Measurements from ENCODE around the gene EME2.

Gene EME2

DNA sequence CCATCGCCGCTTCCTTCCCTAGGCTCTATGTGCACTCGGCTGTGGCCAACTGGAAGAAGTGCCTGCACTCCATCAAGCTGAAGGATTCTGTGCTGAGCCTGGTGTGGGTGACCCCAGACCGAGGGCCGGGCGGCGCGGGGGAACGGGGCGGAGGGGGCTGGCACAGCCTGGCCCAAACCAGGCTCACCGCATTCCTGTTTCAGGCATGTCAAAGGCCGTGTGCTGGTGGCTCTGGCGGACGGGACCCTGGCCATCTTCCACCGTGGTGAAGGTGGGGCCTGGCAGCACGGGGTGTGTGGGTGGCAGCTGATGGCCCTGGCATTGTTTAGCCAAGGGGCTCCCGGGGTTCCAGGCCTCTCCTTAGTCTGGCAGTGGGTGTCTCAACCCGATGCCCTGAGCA, 5.9 kb upstream of the EME2 start:
- no peak for DNase-seq (ENCODE audit: low read depth)

DNA sequence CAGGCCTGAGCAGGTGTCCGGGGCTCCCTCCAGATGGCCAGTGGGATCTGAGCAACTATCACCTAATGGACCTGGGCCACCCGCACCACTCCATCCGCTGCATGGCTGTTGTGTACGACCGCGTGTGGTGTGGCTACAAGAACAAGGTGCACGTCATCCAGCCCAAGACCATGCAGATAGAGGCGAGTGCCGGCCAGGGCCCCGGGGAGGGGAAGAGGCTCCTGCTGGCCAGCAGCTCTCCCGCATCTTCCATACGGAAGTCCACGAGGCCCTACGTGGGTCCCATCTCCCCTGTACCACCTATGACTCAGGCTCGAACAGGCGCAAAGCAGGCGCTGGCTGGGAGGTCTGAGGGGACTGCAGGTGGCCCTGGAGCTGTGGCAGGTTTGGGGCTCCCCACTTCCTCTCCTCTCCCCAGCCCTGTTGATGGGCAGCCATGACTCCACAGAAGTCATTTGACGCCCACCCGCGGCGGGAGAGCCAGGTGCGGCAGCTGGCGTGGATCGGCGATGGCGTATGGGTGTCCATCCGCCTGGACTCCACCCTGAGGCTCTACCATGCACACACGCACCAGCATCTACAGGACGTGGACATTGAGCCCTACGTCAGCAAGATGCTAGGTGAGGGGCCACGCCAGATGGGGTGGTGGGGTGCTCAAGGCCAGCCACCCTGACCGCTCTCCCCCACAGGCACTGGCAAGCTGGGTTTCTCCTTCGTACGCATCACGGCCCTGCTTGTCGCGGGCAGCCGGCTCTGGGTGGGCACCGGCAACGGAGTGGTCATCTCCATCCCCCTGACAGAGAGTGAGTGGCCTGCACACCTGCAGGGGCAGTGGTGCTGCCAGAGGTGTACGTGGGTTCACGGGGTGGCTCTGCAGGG, 5.3 kb upstream of the EME2 start:
- no peak for DNase-seq (ENCODE audit: low read depth)

DNA sequence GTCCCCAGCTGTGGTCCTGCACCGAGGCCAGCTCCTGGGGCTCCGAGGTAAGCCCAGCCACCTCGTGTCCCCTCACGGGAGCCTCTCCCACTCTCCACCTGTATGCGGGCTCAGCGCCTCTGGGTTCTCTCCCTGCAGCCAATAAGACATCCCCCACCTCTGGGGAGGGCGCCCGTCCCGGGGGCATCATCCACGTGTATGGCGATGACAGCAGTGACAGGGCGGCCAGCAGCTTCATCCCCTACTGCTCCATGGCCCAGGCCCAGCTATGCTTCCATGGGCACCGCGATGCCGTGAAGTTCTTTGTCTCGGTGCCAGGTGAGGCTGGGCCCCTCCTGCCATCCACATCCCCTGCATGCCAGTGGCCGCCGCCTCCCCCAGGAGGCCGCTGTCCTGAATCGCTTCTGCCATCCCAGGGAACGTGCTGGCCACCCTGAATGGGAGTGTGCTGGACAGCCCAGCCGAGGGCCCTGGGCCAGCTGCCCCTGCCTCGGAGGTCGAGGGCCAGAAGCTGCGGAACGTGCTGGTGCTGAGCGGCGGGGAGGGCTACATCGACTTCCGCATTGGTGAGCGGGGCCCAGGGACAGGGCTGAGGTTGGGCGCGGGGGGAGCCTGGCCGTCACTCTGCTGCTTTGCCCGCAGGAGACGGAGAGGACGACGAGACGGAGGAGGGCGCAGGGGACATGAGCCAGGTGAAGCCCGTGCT, 4.4 kb upstream of the EME2 start:
- no peak for DNase-seq (ENCODE audit: low read depth)

DNA sequence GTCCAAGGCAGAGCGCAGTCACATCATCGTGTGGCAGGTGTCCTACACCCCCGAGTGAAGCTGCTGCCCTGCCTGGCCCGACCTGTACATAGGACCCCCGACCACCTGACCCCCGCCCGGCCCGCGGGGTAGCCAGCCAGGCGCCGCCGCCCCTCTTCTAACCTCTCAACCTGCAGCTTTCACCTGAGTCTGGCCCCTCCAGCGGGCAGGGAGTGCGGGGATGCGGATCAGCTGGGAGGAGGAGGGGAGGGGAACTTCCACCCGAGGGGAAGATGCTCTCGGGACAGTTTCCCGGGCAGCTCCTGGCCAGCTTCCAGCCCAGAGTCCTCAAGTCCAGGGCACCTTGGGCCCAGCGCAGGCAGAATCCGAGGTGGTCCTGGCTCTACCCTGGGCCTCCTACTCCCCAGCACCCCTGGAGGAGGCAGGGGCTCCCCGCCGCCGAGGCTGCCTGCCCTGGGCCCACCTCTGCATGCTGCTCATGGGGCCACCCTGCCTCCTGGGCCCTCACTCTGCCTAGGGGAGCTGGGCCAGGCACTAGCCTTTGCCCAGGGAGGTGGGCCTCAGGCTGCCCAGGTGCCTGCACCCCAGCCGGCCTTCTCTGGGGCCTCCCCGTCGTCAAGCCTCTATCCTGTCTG, 3.7 kb upstream of the EME2 start:
- no peak for DNase-seq (ENCODE audit: low read depth)

DNA sequence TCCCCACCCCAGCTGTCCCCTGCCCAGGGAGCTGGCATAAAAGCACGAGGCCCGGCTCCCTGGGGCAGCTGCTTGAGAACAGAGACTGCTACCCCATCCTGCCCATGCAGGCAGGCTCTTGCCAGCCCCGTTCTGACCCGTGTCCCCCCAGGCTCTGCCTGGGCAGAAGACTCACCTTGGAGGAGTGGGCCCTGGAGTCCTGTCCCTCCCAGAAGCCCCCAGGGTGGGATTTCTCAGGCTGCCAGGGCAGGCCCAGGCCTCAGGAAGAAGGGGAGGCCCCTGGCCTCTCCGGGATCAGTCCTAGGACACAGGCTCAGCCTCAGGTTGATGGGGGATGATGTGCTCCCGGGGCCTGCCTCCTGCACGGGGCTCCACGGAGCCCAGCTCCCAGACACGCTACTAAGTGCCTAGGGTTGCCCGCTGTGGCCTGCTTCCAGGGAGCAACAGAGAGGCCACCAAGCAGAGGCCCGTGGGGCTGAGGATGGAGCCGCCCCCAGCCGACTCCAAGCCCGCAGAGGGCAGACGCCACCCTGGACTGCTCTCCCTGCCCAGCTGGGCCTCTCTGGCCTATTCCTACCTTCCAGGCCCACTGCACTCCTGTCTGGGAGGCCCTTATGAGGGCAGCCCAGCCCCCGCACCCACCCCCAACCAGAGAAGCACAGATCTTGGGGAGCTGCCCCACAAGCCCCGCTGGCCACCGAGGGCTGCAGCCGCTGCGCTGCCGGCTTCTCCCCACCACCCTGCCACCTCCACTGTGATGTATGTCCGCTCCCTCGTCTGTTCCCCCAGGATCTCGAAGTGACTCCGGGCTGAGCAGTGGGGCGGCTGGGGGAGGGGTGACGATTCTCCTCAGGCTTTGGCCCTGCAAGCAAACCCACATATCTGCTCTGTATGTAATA, 3.0 kb upstream of the EME2 start:
- DNase-seq (ENCODE audit: low read depth): no peak

DNA sequence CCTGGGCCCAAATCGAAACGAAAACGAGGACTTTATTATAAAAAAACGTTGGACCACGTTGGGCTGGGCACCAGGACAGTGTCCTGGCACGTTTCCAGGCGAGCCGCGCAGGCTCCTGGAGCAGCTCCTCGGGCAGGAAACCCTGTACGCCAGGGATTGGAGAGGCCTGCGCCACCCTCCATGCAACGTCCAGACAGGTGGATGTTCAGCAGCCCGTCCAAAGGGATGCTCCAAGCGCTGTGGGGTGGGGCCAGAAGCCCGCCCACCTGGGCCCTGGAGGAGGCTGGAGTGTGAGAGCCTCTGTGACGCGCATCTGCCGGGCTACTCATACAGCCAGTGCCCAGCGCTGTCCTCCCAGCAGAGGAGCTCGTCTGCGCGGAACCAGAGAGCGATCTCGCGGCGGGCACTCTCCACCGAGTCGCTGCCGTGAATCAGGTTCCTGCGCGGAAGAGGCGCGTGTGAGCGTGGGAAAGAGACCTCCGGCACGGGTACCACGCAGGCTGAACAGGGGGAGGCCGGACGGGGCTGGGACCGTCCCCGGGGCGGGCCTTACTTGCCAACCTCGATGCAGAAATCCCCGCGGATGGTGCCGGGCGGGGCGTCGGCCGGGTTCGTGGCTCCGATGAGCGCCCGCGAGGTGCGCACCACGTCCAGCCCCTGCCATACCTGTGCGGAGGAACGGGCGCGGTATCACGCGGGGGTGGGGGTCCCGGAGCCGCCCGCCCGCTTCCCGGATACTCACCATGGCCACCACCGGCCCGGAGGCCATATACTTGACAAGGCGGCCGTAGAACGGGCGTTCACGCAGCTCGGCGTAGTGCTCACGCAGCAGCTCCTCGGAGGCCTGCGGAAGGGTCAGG, 2.1 kb upstream of the EME2 start:
- DNase-seq (ENCODE audit: low read depth): no peak

DNA sequence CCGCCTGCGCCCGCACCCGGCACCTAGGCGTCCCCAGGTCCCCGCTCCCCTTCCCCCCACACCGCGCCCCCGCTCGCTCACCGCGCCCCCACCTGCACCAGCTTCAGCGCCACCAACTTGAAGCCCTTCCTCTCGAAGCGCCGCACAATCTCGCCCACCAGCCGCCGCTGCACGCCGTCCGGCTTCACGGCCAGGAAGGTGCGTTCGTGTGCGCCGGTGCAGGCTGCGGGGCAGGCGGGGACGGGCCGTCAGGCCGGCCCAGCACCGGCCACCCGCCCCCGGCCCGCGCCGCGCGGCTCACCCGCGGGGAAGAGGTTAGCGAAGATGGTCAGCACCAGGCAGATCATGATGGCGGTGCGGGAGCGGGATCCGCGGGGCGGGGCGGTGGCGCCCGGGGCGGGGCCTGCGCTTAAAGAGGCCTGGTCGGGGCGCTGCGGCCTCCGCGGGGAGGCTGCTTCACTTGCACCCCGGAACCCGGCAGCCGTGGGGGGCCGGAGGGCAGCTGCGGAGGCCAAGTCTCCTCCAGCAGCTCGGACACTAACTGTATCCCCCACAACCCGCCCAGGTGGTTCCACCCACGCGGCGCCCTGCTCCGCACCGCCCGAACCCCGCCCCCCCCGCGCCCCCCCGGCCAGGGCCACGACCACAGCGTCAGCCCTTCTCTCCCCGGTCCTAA, 1.3 kb upstream of the EME2 start, which contains the start of gene NME3:
Gene NME3 (minus strand): TSS at position 356 of the 676 bp plus-strand sequence. CDS start 9 bp downstream, at position 347.
- DNase-seq (ENCODE audit: low read depth): no peak

DNA sequence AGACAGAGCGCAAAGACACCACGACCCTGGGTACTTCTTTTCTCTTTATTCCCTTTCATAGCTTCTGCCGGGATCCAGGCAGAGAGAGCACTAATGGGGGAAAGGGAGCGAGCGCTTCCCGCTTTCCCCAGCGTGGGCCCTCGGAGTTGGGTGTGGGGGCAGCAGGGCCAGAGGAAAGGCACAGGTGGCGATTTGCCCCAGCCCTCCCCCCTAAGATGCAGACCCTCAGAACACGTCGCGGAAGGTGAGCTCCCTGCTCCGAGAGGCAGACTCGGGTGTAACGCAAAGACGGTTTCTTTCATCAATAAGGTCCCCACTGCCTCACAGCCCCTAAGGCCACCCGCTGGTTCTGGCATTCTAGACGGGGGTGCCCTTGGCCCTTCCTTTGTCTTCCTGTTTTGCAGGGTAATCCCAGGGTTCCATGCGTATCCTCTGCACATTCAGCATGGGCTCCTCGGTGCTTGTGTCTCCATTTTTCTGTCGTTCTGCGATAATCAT, 697 bp upstream of the EME2 start:
- no peak for DNase-seq (ENCODE audit: low read depth)

DNA sequence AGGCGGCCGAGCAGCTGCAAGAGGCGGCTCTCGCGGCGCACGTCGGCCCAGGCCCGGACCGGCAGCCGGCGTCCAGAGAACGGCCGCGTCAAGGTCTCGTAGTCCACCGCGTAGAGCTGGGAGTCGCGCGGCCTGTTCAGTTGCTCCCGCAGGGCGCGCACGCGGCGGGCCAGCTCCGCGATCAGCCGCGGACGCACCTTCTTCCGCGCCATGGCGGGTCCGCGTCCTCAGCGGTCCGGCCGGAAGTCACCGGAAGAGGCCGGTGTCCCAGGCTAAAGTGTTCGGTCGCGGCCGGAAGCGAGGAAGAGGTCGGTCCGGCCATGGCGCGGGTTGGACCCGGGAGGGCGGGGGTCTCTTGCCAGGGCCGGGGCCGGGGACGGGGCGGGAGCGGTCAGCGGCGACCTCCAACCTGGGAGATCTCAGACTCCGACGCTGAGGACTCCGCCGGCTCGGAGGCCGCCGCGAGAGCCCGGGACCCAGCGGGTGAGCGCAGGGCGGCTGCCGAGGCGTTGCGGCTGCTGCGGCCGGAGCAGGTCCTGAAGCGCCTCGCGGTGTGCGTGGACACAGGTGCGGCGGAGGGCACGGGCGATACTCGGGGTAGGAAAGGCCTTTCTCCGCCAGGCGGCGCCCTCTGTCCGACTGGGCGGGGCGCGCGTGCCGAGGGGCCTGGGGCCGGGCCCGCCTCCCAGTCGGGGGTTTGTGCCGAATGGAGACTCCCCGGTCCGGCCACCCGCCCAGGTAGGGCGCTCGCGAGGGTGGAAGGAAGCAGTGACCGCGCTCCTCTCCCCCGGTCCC, 495 bp downstream of the EME2 start, which contains the start of gene MRPS34:
Gene MRPS34 (minus strand): TSS at position 227 of the 795 bp plus-strand sequence. CDS start 15 bp downstream, at position 212.
- no peak for DNase-seq (ENCODE audit: low read depth)

DNA sequence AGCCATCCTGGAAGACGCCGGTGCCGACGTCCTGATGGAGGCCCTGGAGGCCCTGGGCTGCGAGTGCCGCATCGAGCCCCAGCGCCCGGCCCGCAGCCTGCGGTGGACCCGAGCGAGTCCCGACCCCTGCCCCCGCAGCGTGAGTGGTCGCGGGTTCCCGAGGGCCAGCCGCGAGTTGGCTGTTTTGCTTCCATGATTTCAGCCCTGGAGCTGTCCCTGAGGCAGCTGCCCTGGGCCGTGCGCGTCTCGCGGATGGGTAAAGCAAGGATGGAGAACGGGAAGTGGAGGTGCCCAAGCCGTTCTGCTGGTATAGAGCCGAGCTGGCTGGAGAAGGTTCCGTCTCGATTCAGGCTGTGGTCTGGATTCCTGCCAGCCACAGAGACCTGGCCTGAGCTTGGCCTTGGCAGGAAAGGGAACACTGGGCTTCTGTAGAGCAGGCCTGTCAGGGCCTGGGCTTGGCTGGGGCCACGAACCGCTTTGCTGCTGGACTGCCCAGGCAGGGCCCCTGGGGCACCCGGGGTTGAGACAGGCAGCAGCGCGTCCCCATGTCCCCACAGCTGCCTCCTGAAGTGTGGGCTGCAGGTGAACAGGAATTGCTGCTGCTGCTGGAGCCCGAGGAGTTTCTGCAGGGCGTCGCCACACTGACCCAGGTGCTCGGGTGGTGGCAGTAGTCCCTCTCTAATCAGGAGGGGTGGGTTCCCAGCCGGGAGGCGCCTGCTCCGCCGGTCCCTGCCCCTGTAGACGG, 1.3 kb downstream of the EME2 start:
- DNase-seq (ENCODE audit: low read depth): no peak

DNA sequence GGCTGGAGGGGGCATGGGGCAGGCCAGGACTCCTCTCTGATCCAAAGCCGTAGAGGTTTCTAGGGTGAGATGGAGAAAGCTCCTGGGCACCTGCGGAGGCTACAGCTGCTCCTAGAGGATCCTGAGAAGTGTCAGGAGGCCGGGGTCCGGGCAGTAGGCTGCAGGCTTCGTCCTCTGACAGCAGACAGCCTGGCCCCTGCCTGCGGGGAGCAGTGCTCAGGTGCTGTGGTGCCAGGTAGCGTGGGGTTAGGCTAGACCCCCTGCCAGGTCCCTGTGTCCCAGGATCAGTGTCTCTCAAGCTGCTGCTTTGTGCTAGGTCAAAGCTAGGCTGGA, 1.8 kb downstream of the EME2 start:
- DNase-seq (ENCODE audit: low read depth): no peak

DNA sequence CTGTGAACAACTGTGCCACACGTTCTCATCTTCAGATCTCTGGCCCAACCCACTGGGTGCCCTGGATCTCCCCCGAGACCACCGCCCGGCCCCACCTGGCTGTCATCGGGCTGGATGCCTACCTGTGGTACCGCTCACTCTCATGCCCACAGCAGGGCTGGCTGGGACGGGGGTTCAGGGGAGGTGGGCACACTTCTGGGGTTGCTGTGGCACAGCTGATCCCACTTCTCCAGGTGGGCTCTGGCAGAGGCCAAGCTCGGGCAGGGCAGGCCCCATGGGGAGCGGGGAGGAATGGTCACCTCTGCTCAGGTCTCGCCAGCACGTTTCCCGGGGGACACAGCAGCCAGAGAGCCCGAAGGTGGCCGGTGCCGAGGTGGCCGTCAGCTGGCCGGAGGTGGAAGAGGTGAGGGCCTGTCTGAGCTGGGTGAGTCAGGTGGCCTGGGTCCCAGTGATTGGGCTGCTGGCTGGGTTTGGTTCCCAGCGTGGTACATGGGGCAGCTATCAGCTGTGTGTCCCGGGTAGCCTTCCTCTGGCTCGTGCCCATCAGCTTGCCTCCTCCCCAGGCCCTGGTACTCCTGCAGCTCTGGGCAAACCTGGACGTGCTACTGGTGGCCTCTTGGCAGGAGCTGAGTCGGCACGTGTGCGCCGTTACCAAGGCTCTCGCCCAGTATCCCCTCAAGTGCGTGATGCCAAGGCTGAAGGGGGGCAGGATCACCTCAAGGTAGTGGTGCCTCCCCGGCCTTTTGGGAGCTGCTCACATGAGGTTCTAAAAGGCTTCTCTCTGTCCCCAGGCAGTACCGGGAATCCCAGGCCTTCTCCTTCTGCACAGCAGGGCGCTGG, 2.6 kb downstream of the EME2 start:
- no peak for DNase-seq (ENCODE audit: low read depth)

DNA sequence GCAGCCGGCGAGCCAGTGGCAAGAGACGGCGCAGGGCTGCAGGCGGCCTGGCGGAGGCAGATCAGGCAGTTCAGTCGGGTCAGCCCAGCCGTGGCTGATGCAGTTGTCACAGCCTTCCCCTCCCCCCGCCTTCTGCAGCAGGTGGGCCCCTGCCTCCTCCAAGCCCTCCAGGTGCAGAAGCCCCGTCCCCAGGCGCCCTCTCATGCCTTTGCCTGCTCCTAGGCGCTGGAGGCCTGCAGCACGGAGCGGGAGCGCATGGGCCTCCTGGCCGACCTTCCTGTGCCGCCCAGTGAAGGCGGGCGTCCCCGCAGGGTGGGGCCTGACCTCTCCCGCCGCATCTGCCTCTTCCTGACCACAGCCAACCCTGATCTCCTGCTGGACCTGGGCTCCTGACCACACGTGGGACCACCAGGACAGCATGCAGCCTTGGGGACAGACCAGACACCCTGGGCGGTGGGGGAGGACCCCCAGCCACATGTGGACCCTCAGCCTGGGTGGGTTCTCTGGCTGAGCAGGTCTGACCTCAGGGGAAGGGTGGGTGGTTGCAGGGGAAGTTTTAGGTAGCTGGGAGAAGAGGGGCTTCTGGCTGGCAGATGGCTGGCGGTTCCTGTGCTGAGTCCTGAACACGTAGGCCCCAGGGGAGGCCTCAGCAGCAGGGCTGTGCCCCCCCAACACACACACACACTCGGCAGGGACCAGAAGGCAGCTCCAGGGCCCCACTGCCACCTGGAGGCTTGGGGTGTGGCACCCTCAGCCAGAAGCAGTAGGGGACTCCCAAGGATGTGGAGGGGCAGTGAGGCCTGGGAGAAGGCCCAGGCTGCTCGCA, 3.4 kb downstream of the EME2 start:
- DNase-seq (ENCODE audit: low read depth): no peak

DNA sequence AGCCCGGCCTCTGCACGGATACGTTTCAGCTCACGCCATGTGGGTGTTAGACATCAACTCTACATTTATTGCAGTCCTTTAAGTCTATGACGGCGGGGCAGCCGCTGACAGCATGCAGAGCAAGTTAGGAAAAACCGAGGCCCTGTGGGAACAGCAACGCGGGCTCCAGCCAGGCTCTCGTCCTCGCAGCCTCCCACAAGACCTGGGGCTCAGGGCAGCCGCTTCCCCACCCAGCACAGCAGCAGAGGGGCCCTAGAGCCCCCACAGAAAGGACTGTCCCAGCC, 4.0 kb downstream of the EME2 start:
- DNase-seq (ENCODE audit: low read depth): no peak

DNA sequence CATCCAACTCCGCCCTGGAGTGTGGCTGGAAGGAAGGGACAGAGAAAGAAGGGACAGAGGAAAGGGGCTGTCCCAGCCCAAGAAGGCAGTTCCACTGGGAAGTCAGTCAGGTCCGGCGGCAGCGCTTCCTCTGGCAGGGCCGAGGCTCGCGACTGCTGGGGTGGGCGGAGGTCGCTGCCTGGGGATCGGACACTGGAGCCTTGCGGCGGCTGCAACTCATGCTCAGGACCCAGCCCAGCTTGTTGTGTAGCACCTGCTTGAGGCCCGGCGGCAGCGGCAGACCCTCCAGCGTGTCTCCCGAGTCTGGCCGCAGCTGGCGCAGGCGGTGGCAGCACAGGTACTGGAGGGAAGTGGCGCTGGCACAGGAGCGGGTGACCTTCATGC, 4.4 kb downstream of the EME2 start:
- DNase-seq (ENCODE audit: low read depth): no peak

DNA sequence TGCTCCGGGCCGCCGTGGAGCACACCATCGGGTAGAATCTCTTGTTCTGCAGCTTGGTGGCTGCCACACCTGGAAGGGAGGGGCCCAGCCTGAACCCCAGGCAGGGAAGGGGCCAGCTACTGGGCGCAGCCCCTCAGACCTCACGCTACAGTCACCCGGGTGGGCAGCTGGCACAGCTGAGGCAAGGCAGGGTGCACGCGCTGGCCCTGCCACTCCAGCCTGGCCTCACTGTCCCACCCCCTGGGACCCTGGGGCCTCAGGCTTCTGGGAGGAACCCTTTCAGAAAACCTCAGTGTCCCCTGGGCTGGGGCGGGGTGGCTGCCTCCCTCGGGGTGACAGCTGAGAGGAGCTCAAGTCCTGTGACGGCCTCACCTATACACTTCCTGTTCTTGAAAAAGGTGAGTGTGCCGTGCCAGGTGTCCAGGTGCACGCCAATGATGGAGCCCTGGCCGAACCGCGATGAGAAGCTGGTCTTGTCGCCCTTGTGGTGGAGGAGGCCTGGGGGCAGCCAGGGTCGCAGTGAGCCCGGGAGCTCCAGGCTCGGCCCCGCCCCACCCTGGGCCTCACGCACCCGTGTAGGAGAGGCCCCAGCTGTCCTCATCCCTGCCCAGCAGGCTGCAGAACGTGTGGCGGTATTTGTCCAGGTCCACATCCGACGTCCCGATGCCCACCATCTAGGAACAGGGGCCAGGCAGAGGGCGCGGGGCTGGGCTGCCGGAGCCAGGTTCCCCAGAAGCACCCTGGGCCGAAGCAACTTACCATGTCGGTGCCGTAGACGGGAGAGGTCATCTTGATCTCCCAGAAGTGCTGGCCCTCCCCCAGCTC, 5.0 kb downstream of the EME2 start:
- no peak for DNase-seq (ENCODE audit: low read depth)
